Measurements from ENCODE around the gene MAN1C1. TPM values are rescaled to one million over a fixed set of nuclear protein-coding genes. Genes with fewer than 3 reads are reported as not detected.

MAN1C1 gene
- total RNA-seq, 1 donor from 2014 or later = 9.1 TPM

DNA sequence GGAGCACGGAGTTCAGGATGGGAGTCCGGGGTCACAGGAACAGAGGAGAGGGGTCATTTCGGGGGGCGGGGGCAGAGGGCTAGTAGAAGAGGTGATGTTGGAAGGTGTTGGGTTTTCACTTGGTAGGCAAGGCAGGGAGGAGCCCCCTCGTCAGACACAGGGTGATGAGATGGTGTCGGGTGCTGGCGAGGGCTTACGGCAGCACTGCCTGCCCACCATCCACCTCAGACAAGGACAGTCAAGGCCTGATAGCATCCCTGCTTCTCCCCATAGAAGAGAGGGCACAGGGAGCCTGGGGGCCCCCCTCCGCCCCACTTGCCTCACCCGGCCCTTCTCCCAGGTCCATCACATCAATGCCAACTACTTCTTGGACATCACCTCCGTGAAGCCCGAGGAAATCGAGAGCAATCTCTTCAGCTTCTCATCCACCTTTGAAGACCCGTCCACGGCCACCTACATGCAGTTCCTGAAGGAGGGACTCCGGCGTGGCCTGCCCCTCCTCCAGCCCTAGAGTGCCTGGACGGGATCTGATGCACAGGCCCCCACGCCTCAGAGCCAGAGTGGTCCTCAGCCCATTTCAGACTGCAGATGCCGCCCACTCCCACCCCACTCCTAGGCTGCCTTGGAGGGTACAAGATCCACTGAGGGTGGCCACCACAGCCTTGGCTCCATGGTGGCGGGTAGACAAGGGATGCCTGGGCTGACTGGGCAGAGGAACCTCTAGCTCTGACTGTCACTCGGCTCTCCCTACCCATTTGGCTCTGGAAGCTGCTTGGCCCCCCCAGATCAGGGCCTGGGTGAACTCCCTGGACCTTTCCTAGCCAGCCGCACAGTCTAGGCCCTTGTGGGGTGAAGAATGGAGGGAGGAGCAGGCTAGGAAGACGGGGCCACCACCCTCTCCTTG, 198.9 kb downstream of the MAN1C1 start:
- Mint-ChIP-seq H3K4me3 (no peak overlapping the region), H3K9me3 (no peaks in the 10 kb centered on the region), H3K4me1 (ENCODE audit: unreplicated experiment) (peaks cover 17% of the 10 kb centered on the region), H3K27me3 (no peaks in the 10 kb centered on the region), H3K36me3 (no peaks in the 10 kb centered on the region), H3K27ac (no peak overlapping the region)
- DNase-seq (ENCODE audit: extremely low spot score, unreplicated experiment) = no peak
- TF ChIP-seq, protein P1, sequence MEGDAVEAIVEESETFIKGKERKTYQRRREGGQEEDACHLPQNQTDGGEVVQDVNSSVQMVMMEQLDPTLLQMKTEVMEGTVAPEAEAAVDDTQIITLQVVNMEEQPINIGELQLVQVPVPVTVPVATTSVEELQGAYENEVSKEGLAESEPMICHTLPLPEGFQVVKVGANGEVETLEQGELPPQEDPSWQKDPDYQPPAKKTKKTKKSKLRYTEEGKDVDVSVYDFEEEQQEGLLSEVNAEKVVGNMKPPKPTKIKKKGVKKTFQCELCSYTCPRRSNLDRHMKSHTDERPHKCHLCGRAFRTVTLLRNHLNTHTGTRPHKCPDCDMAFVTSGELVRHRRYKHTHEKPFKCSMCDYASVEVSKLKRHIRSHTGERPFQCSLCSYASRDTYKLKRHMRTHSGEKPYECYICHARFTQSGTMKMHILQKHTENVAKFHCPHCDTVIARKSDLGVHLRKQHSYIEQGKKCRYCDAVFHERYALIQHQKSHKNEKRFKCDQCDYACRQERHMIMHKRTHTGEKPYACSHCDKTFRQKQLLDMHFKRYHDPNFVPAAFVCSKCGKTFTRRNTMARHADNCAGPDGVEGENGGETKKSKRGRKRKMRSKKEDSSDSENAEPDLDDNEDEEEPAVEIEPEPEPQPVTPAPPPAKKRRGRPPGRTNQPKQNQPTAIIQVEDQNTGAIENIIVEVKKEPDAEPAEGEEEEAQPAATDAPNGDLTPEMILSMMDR (conservative IDR thresholded peaks at IDR 0.05) = no peak

- peaks cover 25% of the 10 kb centered on the region for H3K4me1 Mint-ChIP-seq (ENCODE audit: unreplicated experiment)
- no peak overlapping the region for H3K4me3 Mint-ChIP-seq
- no peak overlapping the region for H3K27ac Mint-ChIP-seq
- H3K27me3 Mint-ChIP-seq = no peaks in the 10 kb centered on the region
- DNase-seq (ENCODE audit: extremely low spot score, unreplicated experiment) = no peak
- peaks cover 4% of the 10 kb centered on the region for H3K36me3 Mint-ChIP-seq
- TF ChIP-seq, protein P1 (conservative IDR thresholded peaks at IDR 0.05) = no peak
- H3K9me3 Mint-ChIP-seq = no peaks in the 10 kb centered on the region
These were observed 199.6 kb downstream of the MAN1C1 start for GRCh38 chr1:25816112-25816718.

DNA sequence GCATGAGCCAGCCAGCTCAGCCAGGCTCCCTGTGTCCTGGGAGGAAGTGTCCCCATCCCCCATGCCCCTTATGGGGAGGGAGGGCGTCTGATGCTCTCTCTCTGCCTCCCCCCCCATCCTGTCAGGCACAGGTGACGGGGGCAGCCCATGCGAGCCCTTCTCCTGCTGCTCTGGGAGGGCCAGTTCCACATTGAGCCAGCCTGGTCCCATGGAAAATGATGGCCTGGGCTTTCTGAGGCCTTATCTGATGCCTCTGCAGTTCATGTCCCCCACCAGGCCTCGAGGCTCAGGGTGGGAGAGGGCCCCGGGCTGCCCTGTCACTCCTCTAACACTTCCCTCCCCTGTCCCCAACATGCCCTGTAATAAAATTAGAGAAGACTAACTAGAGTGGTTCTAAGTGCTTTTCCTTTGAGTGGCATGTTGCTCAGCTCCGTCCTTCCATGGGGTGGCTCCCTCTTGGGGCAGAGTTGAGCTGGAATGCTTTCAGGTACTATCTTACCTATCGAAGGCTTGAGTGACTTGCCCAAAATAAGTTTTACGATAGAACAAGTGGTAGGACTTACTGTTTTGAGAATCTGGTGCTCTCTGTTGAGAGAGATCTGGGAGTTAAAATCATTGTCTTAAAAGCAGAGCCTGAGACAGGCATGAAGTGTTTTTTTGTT, 201.4 kb downstream of the MAN1C1 start:
- peaks cover 36% of the 10 kb centered on the region for H3K4me1 Mint-ChIP-seq (ENCODE audit: unreplicated experiment)
- no peak for DNase-seq (ENCODE audit: extremely low spot score, unreplicated experiment)
- peak overlapping the region; percentile 100 for H3K4me3 Mint-ChIP-seq

DNA sequence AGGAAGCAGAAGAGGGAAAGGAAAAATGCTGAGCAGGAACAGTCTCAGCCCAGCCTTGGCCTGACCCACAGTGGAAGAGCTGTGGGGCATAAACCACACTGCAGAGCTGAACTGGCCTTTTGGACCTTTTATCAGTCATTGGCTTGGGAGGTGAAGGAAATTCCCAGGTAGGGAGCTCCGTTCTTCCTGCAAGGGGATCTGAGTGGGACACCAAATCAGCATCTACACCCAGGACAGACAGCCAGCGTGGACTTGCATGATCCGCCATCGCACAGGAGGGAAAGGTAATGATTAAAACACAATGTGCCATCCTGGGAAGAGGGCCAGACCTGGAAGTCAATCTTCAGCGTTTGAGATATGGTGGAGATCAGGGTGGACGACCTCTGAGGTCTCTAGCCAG, 202.0 kb downstream of the MAN1C1 start:
- Mint-ChIP-seq H3K4me1 (ENCODE audit: unreplicated experiment) (peaks cover 36% of the 10 kb centered on the region), H3K36me3 (peaks cover 8% of the 10 kb centered on the region), H3K9me3 (no peaks in the 10 kb centered on the region), H3K27ac (peak overlapping the region; percentile 99), H3K4me3 (peak overlapping the region; percentile 100), H3K27me3 (no peaks in the 10 kb centered on the region)
- DNase-seq (ENCODE audit: extremely low spot score, unreplicated experiment) = no peak
- TF ChIP-seq, protein P1 (conservative IDR thresholded peaks at IDR 0.05) = no peak

More for the DNA sequence above, 201.4 kb downstream of the MAN1C1 start:
- Mint-ChIP-seq H3K9me3 (no peaks in the 10 kb centered on the region), H3K27ac (peak overlapping the region; percentile 99), H3K27me3 (no peaks in the 10 kb centered on the region), H3K36me3 (peaks cover 8% of the 10 kb centered on the region)
- TF ChIP-seq, protein P1 (conservative IDR thresholded peaks at IDR 0.05) = peak; percentile 24

- Mint-ChIP-seq H3K4me1 (ENCODE audit: unreplicated experiment) (peaks cover 36% of the 10 kb centered on the region), H3K27me3 (no peaks in the 10 kb centered on the region), H3K27ac (peak within 1 kb of the TSS; percentile 99), H3K4me3 (peak within 1 kb of the TSS; percentile 100), H3K9me3 (no peaks in the 10 kb centered on the region), H3K36me3 (peaks cover 8% of the 10 kb centered on the region)
- TF ChIP-seq, protein P1 (conservative IDR thresholded peaks at IDR 0.05) = no peak
- peak; percentile 85 for DNase-seq (ENCODE audit: extremely low spot score, unreplicated experiment)
These were observed 203.1 kb downstream of the MAN1C1 start, which contains the start of gene MTFR1L for GRCh38 chr1:25819491-25820246. TSS of gene MTFR1L (plus strand) at chr1:25819954. CDS start at chr1:25823105, 3,151 bp downstream.

Measured in type B pancreatic cell (in vitro differentiated cells).